Thyroid gland (tissue), 4 donors: ENCODE results near the gene TSHZ2.

Experiments used
- POLR2A ChIP-seq, 2 donors: fragments of 450-650 bp; IDR thresholded peaks; one replicate each; pipeline ENCODE4 v1.6.1; 2017; ENCODE audit warnings: antibody characterized with exemption in 2 of 2, mild to moderate bottlenecking in 2 of 2, moderate library complexity in 1 of 2
- TF ChIP-seq, protein P1 (sequence below), 6 experiments: fragments of 200-600 bp in 3 of 6; fragments of 450-650 bp in 3 of 6; sonication (generic) in 3 of 6; IDR thresholded peaks; one replicate each; pipeline ENCODE4 v1.5.1; 2016 to 2019; ENCODE audit warnings: antibody characterized with exemption in 6 of 6, mild to moderate bottlenecking in 2 of 6, inconsistent platforms in 1 of 6, moderate library complexity in 1 of 6

DNA sequence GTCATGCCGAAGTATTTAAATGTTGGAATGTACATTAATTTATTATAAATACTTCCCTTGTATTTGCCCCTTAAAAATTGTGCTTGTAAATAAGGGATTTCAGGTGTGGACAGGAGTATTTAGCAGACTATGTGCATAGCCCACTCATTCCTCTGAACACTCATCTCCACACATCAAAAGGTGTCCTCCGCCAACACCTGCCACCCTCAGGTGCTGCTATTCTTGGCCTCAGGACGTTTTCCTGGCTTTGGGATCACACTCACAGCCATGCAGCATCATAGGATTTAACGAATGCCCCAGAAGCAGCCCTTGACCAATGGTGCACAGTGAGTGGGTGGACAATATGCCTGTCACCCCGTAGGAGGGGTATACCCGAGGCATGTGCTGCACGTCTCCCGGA lies 390.6 kb downstream of the TSHZ2 start:
- TF ChIP-seq POLR2A (IDR thresholded peaks at IDR 0.05), result no peak
- TF ChIP-seq, protein P1, sequence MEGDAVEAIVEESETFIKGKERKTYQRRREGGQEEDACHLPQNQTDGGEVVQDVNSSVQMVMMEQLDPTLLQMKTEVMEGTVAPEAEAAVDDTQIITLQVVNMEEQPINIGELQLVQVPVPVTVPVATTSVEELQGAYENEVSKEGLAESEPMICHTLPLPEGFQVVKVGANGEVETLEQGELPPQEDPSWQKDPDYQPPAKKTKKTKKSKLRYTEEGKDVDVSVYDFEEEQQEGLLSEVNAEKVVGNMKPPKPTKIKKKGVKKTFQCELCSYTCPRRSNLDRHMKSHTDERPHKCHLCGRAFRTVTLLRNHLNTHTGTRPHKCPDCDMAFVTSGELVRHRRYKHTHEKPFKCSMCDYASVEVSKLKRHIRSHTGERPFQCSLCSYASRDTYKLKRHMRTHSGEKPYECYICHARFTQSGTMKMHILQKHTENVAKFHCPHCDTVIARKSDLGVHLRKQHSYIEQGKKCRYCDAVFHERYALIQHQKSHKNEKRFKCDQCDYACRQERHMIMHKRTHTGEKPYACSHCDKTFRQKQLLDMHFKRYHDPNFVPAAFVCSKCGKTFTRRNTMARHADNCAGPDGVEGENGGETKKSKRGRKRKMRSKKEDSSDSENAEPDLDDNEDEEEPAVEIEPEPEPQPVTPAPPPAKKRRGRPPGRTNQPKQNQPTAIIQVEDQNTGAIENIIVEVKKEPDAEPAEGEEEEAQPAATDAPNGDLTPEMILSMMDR (IDR thresholded peaks at IDR 0.05), result no peak
